ENCODE results near the gene EZH2. TPM values are rescaled to one million over a fixed set of nuclear protein-coding genes. Genes with fewer than 3 reads are reported as not detected.

EZH2 gene
- total and polyA plus RNA-seq, 2 experiments from 2014 or later = 10.7 to 11.7 TPM

- H3K4me1 ChIP-seq (ENCODE audit: insufficient read depth) = peaks cover 8% of the 10 kb centered on the region
- no peak for TF ChIP-seq EZH2 (IDR thresholded peaks at IDR 0.05; ENCODE audit: borderline replicate concordance)
- no peak for TF ChIP-seq CTCF (IDR thresholded peaks at IDR 0.05; ENCODE audit: poor library complexity)
- TF ChIP-seq EZH2phosphoT487 (IDR thresholded peaks at IDR 0.05; ENCODE audit: low read depth, severe bottlenecking, unreplicated experiment) = no peak
- H4K20me1 ChIP-seq (ENCODE audit: insufficient read depth, poor library complexity, severe bottlenecking) = no peaks in the 10 kb centered on the region
- no peak overlapping the region for H3K27ac ChIP-seq
- H3K27me3 ChIP-seq = no peaks in the 10 kb centered on the region
- peaks cover 72% of the 10 kb centered on the region for H3K79me2 ChIP-seq
- WGBS (ENCODE audit: low lambda C conversion rate, missing lambda C conversion rate) = 77% methylated on average over 7 of the region's 7 CpGs
- H3K4me2 ChIP-seq = no peak overlapping the region
- no peak overlapping the region for H2AFZ ChIP-seq
- H3K9me3 ChIP-seq (ENCODE audit: low read depth) = no peaks in the 10 kb centered on the region
- no peak for DNase-seq (ENCODE audit: low spot score)
- no peak overlapping the region for H3K4me3 ChIP-seq
- no peaks in the 10 kb centered on the region for H3K36me3 ChIP-seq (replicated peaks; ENCODE audit: insufficient read depth, low read depth)
- no peaks in the 10 kb centered on the region for H3K9me2 ChIP-seq (replicated peaks; ENCODE audit: insufficient read depth)
These were observed 34.5 kb downstream of the EZH2 start for GRCh38 chr7:148849393-148850098.

DNA sequence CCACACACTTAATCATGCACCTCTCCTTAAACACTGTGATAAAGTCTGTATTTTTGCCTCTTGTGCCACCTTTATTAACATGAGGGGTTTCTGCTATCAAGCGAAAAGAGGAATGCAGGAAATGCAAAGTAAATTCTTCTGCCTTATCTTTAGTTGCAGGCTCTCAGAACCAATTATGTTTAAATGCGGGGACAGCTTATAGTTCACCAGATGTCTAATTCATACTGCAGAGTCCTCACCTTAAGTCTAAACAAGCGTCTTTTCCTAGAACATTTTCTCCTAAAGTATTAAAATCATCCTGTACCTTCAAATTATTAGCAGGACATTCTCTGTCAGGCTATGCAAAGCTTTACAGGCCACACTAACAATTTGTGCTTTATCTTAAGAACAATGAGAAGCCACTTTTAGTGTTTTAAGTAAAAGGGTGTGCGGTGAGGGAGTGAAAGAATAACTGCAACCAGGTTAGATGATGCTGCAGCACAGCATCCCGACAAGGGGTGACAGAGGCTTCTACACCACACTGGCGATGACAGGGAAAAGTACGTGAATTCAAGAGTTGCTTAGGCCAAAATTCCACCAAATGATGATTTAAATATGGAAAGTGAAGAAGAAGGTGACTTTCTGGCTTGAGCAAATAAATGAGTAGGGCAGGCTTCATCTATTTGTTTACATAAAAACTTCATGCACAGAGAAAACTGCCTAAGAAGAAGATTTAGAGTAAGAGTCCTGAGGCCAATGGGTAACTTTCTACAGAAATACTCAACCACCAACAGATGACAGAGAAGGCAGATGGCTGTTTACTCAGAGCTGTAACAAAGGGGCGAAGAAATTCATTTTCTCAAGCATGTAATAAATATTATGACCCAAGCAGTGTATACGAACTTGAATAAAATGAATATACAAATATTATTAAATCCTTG lies 36.0 kb downstream of the EZH2 start:
- H3K4me2 ChIP-seq = peak overlapping the region; percentile 20
- no peaks in the 10 kb centered on the region for H4K20me1 ChIP-seq (ENCODE audit: insufficient read depth, poor library complexity, severe bottlenecking)
- H3K27ac ChIP-seq = no peak overlapping the region
- H3K79me2 ChIP-seq = peaks cover 57% of the 10 kb centered on the region
- WGBS (ENCODE audit: low lambda C conversion rate, missing lambda C conversion rate) = 68% methylated on average over 9 of the region's 9 CpGs
- no peaks in the 10 kb centered on the region for H3K9me3 ChIP-seq (ENCODE audit: low read depth)
- H3K4me1 ChIP-seq (ENCODE audit: insufficient read depth) = peaks cover 8% of the 10 kb centered on the region
- no peaks in the 10 kb centered on the region for H3K36me3 ChIP-seq (replicated peaks; ENCODE audit: insufficient read depth, low read depth)
- no peaks in the 10 kb centered on the region for H3K27me3 ChIP-seq
- no peak for TF ChIP-seq CTCF (IDR thresholded peaks at IDR 0.05; ENCODE audit: poor library complexity)
- no peak for TF ChIP-seq EZH2phosphoT487 (IDR thresholded peaks at IDR 0.05; ENCODE audit: low read depth, severe bottlenecking, unreplicated experiment)
- no peak for TF ChIP-seq EZH2 (IDR thresholded peaks at IDR 0.05; ENCODE audit: borderline replicate concordance)
- H3K9me2 ChIP-seq (replicated peaks; ENCODE audit: insufficient read depth) = no peaks in the 10 kb centered on the region
- no peak overlapping the region for H3K4me3 ChIP-seq
- H2AFZ ChIP-seq = no peak overlapping the region
- DNase-seq (ENCODE audit: low spot score) = no peak

DNA sequence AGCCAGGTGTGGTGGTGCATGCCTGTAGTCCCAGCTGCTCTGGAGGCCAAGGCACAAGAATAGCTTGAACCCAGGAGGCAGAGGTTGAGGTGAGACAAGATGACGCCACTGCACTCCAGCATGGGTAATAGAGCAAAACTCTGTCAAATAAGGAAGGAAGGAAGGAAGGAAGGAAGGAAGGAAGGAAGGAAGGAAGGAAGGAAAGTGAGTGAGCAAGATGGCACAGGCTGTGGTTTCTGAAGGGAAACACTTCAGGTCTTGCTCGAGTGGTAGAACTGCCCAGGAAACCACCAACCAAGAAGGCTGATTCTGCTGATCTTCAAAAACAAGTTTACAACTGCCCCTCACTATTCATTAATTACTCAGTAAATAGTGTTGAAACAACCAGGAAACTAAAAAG lies 45.2 kb downstream of the EZH2 start:
- Histone ChIP-seq H3K4me2 (no peak overlapping the region), H3K27me3 (no peaks in the 10 kb centered on the region), H4K20me1 (ENCODE audit: insufficient read depth, poor library complexity, severe bottlenecking) (no peaks in the 10 kb centered on the region), H3K79me2 (peaks cover 29% of the 10 kb centered on the region), H3K4me1 (ENCODE audit: insufficient read depth) (no peaks in the 10 kb centered on the region), H3K9me3 (ENCODE audit: low read depth) (no peaks in the 10 kb centered on the region), H3K36me3 (replicated peaks; ENCODE audit: insufficient read depth, low read depth) (no peaks in the 10 kb centered on the region), H3K27ac (no peak overlapping the region), H3K9me2 (replicated peaks; ENCODE audit: insufficient read depth) (no peaks in the 10 kb centered on the region), H3K4me3 (no peak overlapping the region), H2AFZ (no peak overlapping the region)
- no peak for TF ChIP-seq EZH2 (IDR thresholded peaks at IDR 0.05; ENCODE audit: borderline replicate concordance)
- TF ChIP-seq CTCF (IDR thresholded peaks at IDR 0.05; ENCODE audit: poor library complexity) = no peak
- no peak for TF ChIP-seq EZH2phosphoT487 (IDR thresholded peaks at IDR 0.05; ENCODE audit: low read depth, severe bottlenecking, unreplicated experiment)
- WGBS (ENCODE audit: low lambda C conversion rate, missing lambda C conversion rate) = 96% methylated on average over 2 of the region's 2 CpGs
- DNase-seq (ENCODE audit: low spot score) = no peak

Measured in hepatocyte (in vitro differentiated cells).